Stimulated activated CD4-positive, alpha-beta T cell treated with anti-CD3 and anti-CD28 coated beads, Interleukin-2, amount 100 ng/mL, for 4 hours (primary cell): ENCODE data around the gene GAPDHS.

Experiments used
- DNase-seq: peaks from one replicate; pipeline ENCODE4 v3.0.0-alpha.2; 2020; ENCODE audit warnings: low read depth

Gene GAPDHS

DNA sequence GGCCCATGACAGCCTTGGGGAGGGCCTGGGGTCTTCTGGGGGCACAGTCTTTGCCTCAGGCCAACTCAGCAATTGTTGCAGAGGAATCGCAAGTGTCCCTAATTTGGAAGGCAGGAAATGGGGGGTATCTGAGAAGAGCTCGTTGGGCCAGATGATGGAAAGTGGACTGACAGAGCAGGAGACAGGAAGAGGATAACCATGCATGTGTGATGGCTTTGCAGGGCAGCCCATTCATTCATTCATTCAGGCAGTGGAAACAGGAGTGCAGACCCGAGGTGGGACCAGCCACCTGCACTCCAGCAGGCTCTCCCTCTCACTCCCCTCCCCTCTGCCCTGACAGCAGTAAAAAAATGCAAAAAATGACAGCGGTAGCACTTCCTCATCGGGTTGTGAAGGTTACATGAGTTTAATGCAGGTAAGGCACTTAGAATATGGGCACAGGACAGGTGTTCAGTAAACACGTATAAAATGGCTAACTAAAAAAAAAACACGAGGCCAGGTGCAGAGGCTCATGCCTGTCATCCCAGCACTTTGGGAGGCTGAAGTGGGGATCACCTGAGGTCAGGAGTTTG is 7.2 kb downstream of the GAPDHS start:
- DNase-seq, result no peak

DNA sequence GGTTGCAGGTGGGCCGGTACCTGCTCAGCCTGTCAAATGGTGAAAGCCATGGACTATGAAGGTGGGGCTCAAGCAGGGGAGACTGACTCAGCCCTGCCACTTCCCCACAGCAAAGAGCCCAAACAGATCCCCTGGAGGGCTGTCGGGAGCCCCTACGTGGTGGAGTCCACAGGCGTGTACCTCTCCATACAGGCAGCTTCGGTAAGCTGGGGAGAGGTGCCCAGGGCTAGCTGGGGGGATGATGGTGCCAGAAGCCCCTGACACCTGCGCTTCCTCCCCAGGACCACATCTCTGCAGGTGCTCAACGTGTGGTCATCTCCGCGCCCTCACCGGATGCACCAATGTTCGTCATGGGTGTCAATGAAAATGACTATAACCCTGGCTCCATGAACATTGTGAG is 9.0 kb downstream of the GAPDHS start:
- no peak for DNase-seq

DNA sequence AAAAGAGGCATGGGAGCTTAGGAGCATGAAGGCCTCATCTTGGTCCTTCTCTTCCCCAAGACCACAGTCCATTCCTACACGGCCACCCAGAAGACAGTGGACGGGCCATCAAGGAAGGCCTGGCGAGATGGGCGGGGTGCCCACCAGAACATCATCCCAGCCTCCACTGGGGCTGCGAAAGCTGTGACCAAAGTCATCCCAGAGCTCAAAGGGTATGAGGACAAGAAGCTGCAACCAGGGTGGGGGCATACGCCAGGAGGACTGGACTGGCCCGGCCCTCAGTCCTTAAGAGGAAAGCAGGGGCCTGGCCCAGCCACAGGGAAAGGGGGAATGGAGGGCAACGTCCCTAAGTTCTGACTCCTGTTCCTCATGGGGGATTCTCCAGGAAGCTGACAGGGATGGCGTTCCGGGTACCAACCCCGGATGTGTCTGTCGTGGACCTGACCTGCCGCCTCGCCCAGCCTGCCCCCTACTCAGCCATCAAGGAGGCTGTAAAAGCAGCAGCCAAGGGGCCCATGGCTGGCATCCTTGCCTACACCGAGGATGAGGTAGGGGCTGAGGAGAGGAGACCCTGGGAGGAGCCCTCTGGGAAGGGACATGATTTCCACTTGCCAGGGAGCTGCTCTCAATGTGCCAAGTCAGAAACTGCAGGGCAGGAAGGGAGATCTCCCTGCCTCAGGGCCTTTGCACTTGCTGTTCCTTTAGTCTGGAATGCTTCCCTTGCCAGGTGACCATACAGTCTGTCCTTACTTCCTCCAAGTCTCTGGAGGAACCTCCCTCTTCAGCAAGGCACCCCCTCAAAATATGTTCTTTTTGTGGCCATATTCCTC is 10.2 kb downstream of the GAPDHS start:
- DNase-seq, result no peak

DNA sequence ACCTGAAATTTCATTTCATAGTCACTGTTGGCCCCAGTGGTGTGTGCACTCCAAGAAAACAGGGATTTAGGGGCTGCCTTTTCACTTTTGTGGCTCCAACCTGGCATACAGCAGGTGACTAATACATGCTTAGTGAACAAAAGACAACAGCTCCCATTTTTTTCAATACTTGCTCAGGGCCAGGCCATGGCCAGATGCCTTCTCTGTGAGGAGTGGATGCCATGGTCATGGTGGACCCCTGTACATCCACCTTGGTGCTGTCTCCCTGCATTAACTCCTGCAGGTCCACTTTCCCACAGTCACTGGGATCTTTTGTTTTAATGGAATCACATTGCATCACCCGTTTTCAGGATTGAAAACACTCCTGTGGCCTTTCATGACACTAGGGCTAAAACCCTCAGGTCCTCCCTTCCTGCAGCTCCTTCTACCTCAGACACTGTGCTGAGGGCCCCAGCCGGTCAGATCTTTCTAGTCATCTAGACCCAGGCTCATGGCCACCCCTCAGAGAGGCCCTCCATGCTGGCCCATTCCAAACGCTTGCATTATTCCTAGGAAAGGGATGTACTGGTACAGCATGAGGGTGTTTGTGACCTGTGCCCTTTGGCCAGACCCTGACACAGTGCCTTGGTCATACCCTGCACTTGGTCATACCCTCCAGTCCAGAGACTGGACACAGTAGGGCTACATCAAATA is 11.0 kb downstream of the GAPDHS start:
- no peak for DNase-seq

DNA sequence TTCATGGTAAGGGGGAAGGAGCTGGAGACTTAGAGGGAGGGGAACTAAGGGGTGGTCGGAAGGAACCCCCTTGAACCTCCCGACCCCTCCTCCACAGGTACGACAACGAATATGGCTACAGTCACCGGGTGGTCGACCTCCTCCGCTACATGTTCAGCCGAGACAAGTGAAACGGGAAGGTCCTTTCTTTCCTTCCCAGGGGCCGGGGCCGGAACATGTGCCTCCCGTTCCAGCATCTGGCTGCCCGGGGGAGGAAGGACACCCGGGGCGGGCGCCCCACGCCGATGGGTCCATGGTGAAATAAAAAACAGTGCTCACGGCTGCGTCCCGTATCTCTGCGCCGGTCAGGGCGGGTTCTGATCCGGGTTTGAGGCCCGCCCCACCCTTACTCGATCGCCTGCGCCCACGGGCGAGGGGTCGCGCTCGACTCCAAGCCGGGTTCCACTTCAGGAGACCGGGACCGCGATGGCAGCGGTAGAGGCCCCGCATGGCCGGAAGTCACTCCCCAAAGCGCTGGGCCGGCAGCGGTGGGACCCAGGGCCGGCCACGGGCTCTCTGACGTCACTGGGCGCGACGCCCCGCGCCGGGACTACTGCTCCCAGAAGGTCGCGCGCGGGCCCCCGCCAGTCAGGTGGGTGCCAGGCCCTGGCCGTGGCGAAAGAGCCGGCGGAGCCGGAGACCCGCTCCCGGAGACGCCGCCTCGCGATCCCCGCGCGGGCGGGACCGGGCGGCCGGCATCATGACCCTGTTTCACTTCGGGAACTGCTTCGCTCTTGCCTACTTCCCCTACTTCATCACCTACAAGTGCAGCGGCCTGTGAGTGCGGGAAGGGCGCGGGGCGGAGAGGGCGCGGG is 12.0 kb downstream of the GAPDHS start, which contains the start of gene TMEM147:
Gene TMEM147, plus strand, starts transcription at position 626 of the 854 bp plus-strand sequence. Its CDS starts 114 bp downstream, at position 740.
- DNase-seq, result peak; percentile 71

DNA sequence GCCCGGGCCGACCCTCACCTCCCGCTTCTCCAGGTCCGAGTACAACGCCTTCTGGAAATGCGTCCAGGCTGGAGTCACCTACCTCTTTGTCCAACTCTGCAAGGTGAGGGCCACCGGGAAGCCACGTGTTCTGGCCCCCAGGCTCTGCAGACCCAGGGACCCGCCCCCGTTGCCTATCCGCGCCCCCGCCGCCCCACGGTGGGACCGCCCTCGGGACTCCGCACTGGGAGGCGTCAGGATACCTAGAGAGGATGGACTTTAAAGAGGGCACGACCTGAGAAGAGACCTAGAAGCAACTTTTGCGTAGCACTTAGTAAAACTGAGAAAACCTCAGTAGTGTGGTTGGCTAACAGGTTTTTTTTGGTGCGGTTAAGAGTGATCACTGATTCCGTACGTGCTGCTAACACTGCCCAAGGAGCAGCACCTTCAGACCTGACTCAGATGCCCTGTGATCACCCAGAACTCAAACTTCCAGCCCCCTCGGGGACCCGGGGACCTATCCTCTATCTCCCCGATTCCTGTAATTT is 12.7 kb downstream of the GAPDHS start:
- DNase-seq, result peak; percentile 59

DNA sequence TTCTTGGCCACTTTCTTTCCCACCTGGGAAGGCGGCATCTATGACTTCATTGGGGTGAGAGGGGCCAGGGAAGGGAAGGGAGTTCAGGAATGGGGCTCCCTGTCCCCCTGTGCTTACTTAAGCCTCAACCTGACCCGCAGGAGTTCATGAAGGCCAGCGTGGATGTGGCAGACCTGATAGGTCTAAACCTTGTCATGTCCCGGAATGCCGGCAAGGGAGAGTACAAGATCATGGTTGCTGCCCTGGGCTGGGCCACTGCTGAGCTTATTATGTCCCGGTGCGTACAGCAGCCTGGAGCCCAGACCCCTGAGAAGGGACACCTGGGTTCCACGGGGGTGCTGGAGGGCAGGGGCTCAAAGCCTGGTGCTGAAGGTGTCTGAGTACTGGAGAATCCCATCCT is 13.3 kb downstream of the GAPDHS start:
- no peak for DNase-seq

DNA sequence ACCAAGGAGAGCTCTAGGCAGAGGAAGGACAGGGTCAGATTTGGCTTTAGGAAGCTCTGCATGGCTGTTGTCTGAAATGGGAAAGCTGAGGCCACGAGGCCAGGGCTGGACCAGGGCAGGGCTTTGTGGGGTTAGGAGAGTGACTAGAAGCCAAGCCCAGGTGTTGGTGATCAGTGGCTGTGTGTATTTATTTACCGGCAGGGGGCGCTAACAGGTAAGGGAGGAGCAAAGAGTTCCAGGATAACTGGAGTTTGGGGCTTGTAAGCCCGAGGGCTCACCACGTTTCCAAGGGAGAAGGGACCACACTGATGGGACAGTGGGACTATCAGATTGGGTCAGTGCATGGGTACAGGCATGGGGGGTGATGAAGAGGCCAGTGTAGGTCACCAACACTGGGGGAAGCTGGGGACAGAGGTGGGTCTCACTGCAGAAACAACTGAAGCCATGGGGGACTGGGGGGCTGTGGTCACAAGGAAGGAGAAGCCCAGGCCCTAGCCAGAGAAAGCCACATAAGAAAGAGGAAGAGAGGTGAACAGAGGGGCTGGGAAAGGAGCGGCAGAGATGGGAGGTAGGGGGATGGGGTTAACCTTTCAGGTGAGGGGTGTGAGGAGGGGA is 16.0 kb downstream of the GAPDHS start:
- DNase-seq, result peak; percentile 53

DNA sequence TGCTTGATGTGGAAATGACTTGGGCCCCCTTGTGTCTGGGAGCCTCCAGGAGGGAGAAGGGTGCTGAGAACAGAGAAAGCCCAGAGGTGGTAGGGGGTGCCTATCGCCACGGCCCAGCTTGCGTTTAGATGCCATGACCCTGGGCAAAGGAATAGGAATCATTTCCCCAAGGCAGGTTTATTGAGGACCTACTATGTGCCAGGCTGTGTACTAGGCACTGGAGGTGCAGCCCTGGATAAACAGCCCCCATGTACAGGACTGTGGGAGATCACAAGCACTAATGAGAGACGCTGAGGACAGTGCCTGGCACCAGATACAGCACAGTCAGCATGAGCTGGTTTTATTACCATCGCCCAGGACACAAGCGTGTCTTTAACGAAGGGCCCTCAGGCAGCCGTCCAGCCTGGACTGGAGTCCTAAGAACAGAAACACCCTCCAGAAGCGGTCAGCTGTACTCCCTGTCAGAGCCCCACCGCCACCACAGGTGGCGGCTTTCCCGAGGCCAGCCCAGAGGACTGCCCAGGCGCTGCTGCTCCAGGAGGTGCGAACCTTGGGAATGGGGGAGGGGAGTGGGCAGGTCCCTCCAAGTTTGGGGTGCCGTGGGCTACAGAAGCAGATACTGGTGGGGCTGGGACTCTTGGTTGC is 16.7 kb downstream of the GAPDHS start:
- DNase-seq, result no peak

DNA sequence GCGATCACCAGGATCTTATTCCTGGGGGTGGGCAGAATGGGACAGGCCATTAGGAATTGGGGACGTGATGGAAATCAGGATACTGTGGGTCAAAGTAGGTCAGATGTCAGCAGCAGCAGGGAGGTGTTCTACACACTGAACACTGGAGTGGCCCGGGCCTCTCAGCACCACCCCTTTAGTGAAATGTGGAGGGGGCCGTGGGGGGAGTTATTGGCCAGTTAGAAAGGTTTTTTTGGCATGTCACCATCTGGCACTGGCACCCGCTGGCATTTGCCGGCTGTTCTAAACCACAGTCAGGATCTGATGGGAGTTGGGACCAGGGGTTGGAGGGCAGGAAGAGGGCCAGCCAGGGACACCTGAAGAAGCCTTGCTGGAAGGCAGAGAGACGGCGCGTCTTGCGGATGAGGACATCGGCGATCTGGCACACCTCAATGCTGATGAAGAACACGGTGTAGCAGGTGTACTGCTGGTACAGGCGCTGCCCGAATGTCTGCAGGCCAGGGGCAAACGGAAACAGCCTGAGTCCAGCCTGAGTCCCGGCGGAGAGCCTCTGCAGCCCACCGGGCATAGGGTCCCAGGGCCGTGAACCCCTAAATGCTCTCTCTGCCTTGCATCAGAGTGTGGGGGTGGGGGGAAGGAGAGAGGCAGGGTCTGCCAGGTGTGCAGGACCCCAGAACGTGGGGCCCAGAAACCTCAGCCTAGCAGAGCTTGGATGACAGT is 18.0 kb downstream of the GAPDHS start:
- DNase-seq, result no peak

DNA sequence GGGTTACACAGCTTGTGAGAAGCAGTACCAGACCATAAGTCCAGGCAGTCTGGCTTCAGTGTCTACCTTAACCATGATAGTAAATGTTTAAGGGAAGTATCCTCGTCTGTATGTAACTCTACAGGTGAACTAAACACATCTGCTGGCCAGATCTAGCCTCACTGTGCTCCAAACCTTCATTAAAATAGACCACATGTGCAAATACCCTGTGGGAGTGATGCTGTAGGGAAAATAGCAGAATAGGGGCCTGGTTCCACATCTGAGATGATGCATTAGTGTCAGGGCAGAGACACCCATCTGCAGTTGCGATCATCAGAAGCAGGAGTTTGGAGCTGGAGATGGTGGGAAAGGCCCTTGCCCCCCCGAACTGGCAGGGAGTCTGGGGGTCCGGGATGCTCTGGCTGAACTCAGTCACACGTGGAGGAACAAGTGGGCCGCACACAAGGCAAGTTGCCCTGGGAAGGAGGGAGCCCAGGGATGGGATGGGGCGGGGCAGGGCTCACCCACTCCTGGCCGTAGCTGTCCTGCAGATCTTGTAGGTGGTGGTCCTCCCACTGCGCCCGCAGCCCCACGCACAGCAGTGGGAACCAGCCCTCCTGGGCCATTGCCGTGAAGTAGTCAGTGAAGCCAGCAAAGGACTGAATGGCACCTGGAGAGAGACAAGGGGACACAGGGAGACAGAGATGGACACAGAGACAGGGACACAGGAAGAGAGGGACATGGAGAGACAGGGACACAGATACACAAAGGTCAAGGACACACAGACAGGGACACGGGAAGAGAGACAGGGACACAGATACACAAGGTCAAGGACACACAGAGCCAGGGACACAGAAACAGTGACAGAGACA is 19.5 kb downstream of the GAPDHS start:
- DNase-seq, result no peak

DNA sequence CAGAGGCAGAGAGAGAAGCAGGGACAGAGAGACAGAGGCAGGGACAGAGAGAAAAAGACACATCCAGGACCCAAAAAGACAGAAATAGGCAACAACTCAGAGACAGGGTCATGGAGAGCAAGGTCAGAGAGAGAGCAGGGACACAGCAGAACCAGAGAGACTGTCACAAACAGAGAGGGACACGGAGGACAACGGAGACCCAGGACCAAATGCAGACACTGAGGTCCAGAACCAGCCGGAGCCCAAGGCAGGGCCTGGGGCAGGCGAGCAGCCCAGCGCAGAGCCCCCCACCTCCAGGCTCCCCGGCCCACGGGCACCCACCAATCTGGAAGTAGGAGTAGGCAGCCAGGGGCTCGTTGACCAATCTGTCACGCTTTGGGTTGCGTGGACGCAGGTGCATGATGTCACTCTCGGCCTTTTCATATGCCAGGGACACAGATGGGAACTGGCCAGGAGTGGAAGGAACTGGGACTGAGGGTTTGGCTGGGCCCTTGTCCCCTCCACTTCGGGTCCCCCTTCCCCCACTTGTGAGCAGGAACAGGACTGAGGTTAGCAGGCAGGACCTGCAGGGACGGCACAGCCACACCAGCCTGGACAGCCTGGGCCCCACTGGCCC is 20.2 kb downstream of the GAPDHS start:
- DNase-seq, result no peak

DNA sequence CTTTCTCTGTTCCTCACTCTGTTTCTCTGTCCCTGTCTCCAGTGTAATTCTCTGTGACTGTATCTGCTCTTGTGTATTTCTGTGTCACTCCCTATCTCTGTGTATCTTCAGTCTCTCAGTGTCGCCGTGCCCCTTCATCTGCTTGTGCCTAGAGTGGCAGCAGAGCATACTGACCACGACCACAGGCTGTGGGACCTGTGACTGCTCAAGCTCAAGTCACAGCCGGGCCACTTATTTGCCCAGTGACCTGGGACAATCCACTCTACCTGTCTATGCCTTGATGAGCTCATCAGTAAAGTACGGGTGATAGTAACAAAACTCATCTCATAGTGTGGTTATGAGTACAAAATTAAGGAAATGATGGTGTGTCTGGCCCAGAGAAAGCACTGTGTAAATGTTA is 20.8 kb downstream of the GAPDHS start:
- no peak for DNase-seq

DNA sequence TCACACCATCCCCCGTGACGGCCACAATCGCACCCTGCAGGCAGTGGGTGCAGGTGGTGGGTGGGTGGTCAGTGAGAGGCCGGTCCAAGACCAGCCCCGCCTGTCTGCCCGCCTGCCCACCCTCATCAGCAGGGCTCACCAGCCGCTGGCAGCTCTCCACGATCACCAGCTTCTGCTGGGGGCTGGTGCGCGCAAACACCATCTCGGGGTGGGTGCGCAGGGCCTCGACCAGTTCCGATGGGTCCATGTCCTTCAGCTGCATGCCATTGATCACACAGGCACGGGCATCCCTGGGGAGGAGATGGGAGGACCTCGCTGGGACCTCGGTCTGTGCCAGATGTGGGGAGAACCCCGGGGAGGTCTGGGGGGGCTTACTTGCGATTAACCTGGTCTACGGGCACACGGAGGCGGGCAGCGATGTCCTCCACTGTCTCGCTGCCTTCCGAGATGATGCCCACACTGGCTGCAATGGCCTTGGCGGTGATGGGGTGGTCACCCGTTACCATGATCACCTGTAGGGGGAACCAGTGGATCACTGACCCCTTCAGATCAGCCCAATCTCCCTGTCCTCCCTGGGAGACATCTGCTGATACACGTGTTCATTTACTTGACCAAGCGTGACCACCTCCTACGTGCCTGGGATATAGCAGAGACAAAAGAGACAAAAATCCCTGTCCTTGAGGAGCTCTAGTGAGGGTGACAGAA is 22.2 kb downstream of the GAPDHS start:
- no peak for DNase-seq

DNA sequence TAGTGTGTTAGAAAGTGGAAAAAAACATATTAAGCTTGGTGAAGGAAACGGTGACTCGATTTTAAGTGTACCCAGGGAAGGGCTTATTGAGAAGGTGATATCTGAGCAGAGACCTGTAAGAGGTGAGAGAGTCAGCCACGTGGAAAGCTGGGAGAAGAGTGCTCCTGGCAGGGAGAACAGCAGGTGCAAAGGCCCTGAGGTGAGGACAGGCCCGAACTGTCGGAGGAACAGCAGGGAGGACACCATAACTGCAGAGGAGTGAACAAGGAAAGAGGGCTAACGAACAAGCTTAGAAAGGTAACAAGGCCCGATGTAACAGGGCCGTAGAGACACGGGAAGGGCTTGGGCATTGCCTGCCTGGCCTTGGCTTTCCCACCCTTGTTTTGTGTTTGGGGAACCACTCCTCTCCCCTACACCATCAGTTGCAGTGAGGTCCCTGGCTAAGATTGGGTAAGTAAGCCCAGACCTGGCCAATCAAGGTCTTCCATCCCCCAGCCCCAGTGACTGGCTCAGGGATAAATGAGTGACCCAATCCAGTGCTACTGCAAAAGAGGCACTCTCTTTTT is 22.9 kb downstream of the GAPDHS start:
- no peak for DNase-seq

DNA sequence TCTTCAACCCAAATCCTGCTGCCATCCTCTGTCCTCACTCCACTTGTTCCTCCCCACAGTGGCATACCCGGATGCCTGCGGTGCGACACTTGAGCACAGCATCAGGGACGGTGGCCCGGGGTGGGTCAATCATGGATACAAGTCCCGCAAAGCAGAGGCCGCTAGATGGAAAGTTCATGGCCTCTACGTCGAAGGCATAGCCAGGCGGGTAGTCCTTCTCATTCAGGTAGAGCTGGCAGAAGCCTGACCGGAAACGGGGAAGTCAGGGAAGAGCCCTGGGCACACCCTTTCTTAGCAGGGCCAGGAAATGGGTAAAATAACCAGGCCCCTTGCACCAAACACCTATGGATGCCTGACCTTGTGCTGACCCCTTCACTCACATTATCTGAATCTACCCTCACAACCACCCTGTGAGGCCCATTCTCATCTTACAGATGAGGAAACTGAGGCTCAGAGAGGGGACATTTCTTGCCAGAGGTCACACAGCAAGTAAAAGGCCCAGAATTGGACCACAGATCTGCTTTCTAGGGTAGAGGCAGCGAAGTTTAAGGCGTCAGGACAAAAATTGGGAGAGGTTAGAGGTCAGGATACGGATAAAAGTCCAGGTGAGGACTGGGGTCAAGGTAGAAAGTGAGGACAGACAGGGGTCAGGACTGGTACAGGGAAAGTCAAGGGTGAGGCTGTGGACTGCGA is 23.7 kb downstream of the GAPDHS start:
- DNase-seq, result no peak
